ENCODE measurements around the gene CXCL5. TPM values are rescaled to one million over a fixed set of nuclear protein-coding genes. Genes with fewer than 3 reads are reported as not detected.

The CXCL5 gene
- total and polyA plus RNA-seq, 2 of the 13 experiments (the other 11 are each of a cell fraction or from before 2014, with no cell fraction given): not detected

DNA sequence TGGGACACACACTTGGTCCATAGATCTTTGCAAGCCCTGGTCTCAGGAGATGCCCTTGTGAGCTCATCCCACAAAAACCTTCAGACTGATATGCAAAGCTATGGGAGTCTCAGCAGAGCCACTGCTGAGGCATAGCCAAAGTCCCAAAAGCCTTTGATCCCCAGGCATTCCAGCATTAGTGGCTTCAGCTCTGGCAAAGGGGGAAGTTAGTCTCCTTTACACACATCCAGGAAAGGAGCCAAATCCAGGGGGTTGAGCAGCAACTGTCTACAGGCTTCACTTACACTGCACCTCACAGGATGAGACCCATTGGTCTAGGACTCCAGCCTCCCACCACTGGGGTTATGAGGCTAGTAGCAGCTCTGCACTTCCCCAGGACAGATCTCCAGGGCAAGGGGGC, 30.6 kb downstream of the CXCL5 start:
- TF ChIP-seq ZSCAN12 (CRISPR knock-in tag; IDR thresholded peaks at IDR 0.05): no peak
- TF ChIP-seq, protein P1, sequence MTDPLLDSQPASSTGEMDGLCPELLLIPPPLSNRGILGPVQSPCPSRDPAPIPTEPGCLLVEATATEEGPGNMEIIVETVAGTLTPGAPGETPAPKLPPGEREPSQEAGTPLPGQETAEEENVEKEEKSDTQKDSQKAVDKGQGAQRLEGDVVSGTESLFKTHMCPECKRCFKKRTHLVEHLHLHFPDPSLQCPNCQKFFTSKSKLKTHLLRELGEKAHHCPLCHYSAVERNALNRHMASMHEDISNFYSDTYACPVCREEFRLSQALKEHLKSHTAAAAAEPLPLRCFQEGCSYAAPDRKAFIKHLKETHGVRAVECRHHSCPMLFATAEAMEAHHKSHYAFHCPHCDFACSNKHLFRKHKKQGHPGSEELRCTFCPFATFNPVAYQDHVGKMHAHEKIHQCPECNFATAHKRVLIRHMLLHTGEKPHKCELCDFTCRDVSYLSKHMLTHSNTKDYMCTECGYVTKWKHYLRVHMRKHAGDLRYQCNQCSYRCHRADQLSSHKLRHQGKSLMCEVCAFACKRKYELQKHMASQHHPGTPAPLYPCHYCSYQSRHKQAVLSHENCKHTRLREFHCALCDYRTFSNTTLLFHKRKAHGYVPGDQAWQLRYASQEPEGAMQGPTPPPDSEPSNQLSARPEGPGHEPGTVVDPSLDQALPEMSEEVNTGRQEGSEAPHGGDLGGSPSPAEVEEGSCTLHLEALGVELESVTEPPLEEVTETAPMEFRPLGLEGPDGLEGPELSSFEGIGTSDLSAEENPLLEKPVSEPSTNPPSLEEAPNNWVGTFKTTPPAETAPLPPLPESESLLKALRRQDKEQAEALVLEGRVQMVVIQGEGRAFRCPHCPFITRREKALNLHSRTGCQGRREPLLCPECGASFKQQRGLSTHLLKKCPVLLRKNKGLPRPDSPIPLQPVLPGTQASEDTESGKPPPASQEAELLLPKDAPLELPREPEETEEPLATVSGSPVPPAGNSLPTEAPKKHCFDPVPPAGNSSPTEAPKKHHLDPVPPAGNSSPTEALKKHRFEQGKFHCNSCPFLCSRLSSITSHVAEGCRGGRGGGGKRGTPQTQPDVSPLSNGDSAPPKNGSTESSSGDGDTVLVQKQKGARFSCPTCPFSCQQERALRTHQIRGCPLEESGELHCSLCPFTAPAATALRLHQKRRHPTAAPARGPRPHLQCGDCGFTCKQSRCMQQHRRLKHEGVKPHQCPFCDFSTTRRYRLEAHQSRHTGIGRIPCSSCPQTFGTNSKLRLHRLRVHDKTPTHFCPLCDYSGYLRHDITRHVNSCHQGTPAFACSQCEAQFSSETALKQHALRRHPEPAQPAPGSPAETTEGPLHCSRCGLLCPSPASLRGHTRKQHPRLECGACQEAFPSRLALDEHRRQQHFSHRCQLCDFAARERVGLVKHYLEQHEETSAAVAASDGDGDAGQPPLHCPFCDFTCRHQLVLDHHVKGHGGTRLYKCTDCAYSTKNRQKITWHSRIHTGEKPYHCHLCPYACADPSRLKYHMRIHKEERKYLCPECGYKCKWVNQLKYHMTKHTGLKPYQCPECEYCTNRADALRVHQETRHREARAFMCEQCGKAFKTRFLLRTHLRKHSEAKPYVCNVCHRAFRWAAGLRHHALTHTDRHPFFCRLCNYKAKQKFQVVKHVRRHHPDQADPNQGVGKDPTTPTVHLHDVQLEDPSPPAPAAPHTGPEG (CRISPR knock-in tag; IDR thresholded peaks at IDR 0.05): no peak
- DNase-seq (ENCODE audit: low spot score): no peak
- ChIA-PET POLR2A (no interaction called here), CTCF (ENCODE audit: low intra/inter-chr PET ratio, low total read pairs) (no interaction called here)
- H2AFZ ChIP-seq (ENCODE audit: low read length): no peak overlapping the region
- no peaks in the 10 kb centered on the region for H3K36me3 ChIP-seq (replicated peaks in 1 of 2; ENCODE audit: control insufficient read depth in 1 of 2, insufficient read depth in 2 of 2, low read length in 2 of 2)
- no peaks in the 10 kb centered on the region for H3K79me2 ChIP-seq (ENCODE audit: insufficient read depth, low read length)
- no peak for ATAC-seq
- H4K20me1 ChIP-seq (ENCODE audit: insufficient read depth, low read length): no peaks in the 10 kb centered on the region
- FAIRE-seq: no peak
- intact Hi-C loops (cut with micrococcal nuclease; ENCODE audit: unreplicated experiment): no loop called here
- no peaks in the 10 kb centered on the region for H3K4me1 ChIP-seq (ENCODE audit: insufficient read depth, low read length)
- no TSS peak for BruUV-seq (replicated peaks)
- H3K9ac ChIP-seq (ENCODE audit: insufficient read depth, low read depth, low read length): no peak overlapping the region
- no peaks in the 10 kb centered on the region for H3K27me3 ChIP-seq (ENCODE audit: control insufficient read depth in 1 of 2, insufficient read depth in 2 of 2, low read length in 2 of 2)
- no peaks in the 10 kb centered on the region for H3K9me3 ChIP-seq (ENCODE audit: low read length)
- no peak overlapping the region for H3K4me3 ChIP-seq (replicated peaks in 1 of 3; ENCODE audit: insufficient read depth in 1 of 3, low read depth in 2 of 3, low read length in 3 of 3)
- no peak overlapping the region for H3K4me2 ChIP-seq (ENCODE audit: low read depth, low read length)
- in situ Hi-C loops (cut with HindIII; ENCODE audit: extremely low pct_ligation_motif_present, low pct_unique_long_range_greater_than_20kb): no loop called here
- no peak overlapping the region for H3K27ac ChIP-seq (ENCODE audit: extremely low read length, insufficient read depth, low read length)
